HUES6 (cell line): ENCODE measurements around the gene ANKRD26.

ENCODE experiments used
- H3K27ac ChIP-seq: 2 replicates; pipeline ENCODE4 v1.7.0; 2013; ENCODE audit warnings: low read depth, mild to moderate bottlenecking, low read length, inconsistent platforms
- H3K27me3 ChIP-seq: 2 replicates; pipeline ENCODE4 v1.6.1; 2013; ENCODE audit warnings: low read length; ENCODE audit not compliant: control insufficient read depth, insufficient read depth
- H3K36me3 ChIP-seq: 2 replicates; pipeline ENCODE4 v1.6.1; 2013; ENCODE audit warnings: low read length; ENCODE audit not compliant: control insufficient read depth, insufficient read depth
- H3K4me1 ChIP-seq: 2 replicates; pipeline ENCODE4 v1.6.1; 2013; ENCODE audit warnings: low read length; ENCODE audit not compliant: control insufficient read depth, insufficient read depth
- H3K4me3 ChIP-seq: 2 replicates; pipeline ENCODE4 v1.5.1; 2013; ENCODE audit warnings: low read depth, low read length
- H3K9ac ChIP-seq: one replicate; pipeline ENCODE4 v1.6.1; 2013; ENCODE audit warnings: mild to moderate bottlenecking, low read length
- H3K9me3 ChIP-seq: 2 replicates; pipeline ENCODE4 v1.6.1; 2013; ENCODE audit warnings: low read depth, low read length; ENCODE audit not compliant: control insufficient read depth, insufficient read depth

The ANKRD26 gene

DNA sequence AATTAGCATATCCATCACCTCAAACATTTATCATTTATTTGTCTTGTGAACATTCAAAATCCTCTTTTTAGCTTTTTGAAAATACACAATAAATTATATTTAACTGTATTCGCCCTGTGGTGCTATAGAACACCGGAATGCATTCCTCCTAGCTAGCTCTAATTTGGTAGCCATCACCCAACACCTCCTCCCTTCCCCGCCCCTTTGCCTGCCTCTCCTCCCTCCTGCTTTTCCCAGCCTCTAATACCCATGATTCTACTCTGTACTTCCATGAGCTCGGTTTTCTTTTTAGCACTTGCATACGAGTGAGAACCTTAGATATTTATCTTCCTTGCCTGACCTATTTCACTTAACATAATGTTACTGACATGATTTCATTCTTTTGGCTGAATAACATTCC is 80.1 kb downstream of the ANKRD26 start:
- Histone ChIP-seq H3K27me3 (no peaks in the 10 kb centered on the region), H3K9me3 (no peaks in the 10 kb centered on the region), H3K27ac (no peak overlapping the region), H3K36me3 (peaks cover 6% of the 10 kb centered on the region), H3K9ac (no peak overlapping the region), H3K4me3 (no peak overlapping the region), H3K4me1 (peaks cover 13% of the 10 kb centered on the region)

DNA sequence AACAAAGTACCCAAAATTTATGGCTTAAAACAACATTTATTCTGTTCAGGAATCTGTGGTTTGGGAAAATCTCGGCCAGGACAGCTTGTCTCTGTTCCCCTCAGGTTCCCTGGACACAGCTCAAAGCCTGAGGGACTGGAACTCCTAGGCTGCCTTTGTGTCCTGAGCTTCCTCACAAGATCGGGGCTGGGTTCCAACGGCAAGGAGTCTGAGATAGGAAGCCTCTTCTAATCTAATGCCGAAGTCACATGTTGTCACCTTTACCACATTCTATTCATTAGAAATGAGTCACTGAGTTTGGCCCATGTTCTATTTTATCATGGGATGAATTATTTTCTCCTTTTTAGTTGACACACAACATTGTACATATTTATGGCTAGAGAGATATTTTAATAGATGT is 80.5 kb downstream of the ANKRD26 start:
- no peak overlapping the region for H3K27ac ChIP-seq
- no peak overlapping the region for H3K9ac ChIP-seq
- H3K4me1 ChIP-seq = peaks cover 13% of the 10 kb centered on the region
- H3K9me3 ChIP-seq = no peaks in the 10 kb centered on the region
- peaks cover 6% of the 10 kb centered on the region for H3K36me3 ChIP-seq
- no peak overlapping the region for H3K4me3 ChIP-seq
- no peaks in the 10 kb centered on the region for H3K27me3 ChIP-seq

DNA sequence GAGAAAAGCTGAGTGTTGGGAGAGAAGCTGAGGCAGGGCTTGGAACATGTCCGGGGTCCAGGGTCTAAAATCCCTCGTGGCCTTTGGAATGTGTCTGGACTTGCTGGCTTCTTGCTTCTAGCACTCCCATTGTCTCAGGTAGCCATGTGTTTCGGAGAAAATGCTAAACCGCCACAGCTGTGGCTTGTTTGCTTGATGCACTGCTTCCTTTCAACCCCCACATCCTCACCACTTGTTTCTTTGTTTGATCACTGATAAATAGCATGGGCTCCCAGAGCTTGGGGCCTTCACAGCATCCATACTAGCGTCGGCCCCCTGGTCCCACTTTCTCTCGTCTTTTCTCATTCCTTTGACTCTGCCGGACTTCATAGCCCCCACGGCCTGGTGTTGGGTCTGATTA is 102.7 kb downstream of the ANKRD26 start:
- Histone ChIP-seq H3K36me3 (peaks cover 15% of the 10 kb centered on the region), H3K4me1 (no peaks in the 10 kb centered on the region), H3K4me3 (no peak overlapping the region), H3K9ac (no peak overlapping the region), H3K27ac (no peak overlapping the region), H3K27me3 (no peaks in the 10 kb centered on the region), H3K9me3 (peaks cover 24% of the 10 kb centered on the region)

GRCh38 chr10:26994743-26995142 is 105.6 kb downstream of the ANKRD26 start:
- Histone ChIP-seq H3K36me3 (peaks cover 7% of the 10 kb centered on the region), H3K27me3 (no peaks in the 10 kb centered on the region), H3K27ac (no peak overlapping the region), H3K4me1 (no peaks in the 10 kb centered on the region), H3K9ac (no peak overlapping the region), H3K4me3 (no peak overlapping the region), H3K9me3 (peaks cover 21% of the 10 kb centered on the region)

DNA sequence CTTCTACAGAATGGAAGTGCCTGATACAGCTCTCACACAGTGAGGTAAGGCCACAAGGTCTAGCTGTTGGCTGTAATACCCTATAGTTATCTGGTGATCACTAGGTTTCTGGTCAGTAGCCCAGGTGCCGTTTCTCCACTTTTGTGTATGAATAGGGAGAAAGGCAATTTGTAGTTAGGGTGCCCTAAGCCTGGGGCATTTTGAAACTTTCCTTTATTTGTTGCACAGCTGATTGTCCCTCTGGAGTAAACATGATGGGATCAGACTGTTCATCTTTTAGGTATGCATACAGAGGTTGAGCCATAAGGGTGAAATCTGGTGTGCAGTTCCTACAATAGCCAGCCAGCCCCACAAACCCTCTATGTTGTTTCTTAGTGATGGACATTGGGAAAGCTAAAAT is 112.4 kb downstream of the ANKRD26 start:
- Histone ChIP-seq H3K27ac (no peak overlapping the region), H3K9me3 (no peaks in the 10 kb centered on the region; the same call in 1 of the 2 replicates), H3K36me3 (no peaks in the 10 kb centered on the region), H3K4me3 (no peak overlapping the region), H3K4me1 (no peaks in the 10 kb centered on the region), H3K27me3 (no peaks in the 10 kb centered on the region), H3K9ac (no peak overlapping the region)

DNA sequence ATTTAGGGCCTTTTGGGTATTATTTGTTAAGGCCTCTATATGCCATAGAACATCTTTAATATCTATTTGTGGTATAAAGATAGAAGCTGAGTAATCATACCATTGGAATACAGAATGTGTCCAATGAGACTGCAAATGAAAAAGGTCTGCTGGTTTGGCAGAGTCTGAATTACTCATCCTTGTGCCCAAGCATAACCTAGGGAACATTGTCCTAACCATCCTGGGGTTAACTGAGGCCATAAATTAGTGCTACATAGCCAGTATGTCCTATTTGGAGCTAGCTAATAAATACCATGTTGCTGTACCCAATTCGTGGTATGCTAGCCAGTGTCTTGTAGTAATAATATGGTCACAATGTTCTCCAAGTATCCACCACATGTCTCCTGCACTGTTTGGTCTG is 117.1 kb downstream of the ANKRD26 start:
- Histone ChIP-seq H3K27ac (no peak overlapping the region), H3K4me1 (no peaks in the 10 kb centered on the region), H3K9ac (no peak overlapping the region)

GRCh38 chr10:26982058-26982457 is 118.2 kb downstream of the ANKRD26 start:
- H3K4me1 ChIP-seq = no peaks in the 10 kb centered on the region
- no peak overlapping the region for H3K27ac ChIP-seq
- no peaks in the 10 kb centered on the region for H3K27me3 ChIP-seq
- H3K36me3 ChIP-seq = peaks cover 3% of the 10 kb centered on the region
- no peak overlapping the region for H3K9ac ChIP-seq
- H3K9me3 ChIP-seq = no peaks in the 10 kb centered on the region
- H3K4me3 ChIP-seq = no peak overlapping the region

More for the DNA sequence above, 117.1 kb downstream of the ANKRD26 start:
- Histone ChIP-seq H3K36me3 (peaks cover 3% of the 10 kb centered on the region), H3K27me3 (no peaks in the 10 kb centered on the region), H3K4me3 (no peak overlapping the region), H3K9me3 (no peaks in the 10 kb centered on the region)

GRCh38 chr10:26981232-26981824 is 119.0 kb downstream of the ANKRD26 start:
- Histone ChIP-seq H3K4me3 (no peak overlapping the region), H3K27ac (no peak overlapping the region), H3K27me3 (no peaks in the 10 kb centered on the region), H3K36me3 (peaks cover 3% of the 10 kb centered on the region), H3K4me1 (no peaks in the 10 kb centered on the region), H3K9ac (no peak overlapping the region), H3K9me3 (no peaks in the 10 kb centered on the region)

DNA sequence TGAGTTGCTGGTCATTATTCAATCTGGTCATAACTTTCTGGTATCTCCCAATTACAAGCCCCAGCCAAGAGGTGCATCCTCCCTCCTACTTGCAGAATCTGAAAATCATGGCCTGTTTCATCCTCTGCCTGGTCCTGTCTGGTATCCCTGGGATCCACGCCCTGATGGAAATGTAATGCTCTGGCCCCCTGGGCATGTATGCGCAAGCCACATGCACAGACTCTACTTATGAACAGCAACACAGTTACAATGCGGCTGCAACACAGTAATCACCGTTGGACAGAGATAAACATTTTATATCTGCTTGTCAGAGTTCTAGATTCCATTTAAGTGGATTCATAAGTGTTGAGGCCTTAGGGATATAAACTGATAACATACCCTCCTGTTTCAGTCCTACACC is 121.8 kb downstream of the ANKRD26 start:
- no peaks in the 10 kb centered on the region for H3K9me3 ChIP-seq
- H3K9ac ChIP-seq = no peak overlapping the region
- no peak overlapping the region for H3K4me3 ChIP-seq
- H3K27ac ChIP-seq = no peak overlapping the region
- no peaks in the 10 kb centered on the region for H3K27me3 ChIP-seq
- H3K4me1 ChIP-seq = no peaks in the 10 kb centered on the region
- H3K36me3 ChIP-seq = peaks cover 3% of the 10 kb centered on the region

DNA sequence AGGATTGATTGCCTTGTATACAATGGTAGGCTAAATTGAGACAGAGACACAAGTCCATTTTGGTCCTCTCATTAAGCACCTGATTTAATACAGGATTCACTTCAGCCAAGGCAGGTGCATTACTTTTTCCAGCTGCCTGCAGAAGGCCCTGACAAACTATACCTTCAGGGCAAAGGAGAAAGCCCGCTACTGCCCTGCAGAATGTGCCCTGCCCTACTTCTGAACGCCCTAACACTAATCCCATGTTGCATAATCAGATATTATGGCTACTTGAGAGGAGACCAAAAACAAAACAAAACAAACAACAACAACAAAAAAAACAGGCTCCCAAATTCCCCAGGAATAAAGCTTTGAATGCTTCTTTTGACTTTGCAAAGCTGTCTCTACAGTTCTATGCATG is 122.7 kb downstream of the ANKRD26 start:
- Histone ChIP-seq H3K4me3 (no peak overlapping the region), H3K9me3 (no peaks in the 10 kb centered on the region), H3K36me3 (peaks cover 3% of the 10 kb centered on the region), H3K27me3 (no peaks in the 10 kb centered on the region), H3K9ac (no peak overlapping the region), H3K27ac (no peak overlapping the region), H3K4me1 (no peaks in the 10 kb centered on the region)

DNA sequence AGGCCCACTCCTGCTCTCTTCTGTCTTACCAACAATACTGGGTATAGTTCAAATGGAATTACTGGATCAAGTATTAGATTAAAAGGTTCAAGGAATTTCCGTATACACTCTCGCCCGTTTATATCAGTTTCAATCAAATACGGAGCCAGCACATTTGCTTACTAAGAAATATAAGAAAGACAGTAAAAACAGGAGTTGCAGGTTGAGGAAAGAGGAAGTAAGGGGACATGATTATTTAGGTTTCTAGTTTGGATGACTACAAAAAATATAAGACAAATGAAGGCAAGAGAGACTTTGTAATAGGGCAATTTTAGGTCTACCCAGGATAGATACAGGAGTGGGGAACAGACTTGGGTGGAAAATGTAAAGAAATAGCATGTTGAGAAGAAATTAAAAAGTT is 129.6 kb downstream of the ANKRD26 start:
- Histone ChIP-seq H3K9ac (no peak overlapping the region), H3K36me3 (no peaks in the 10 kb centered on the region), H3K27ac (no peak overlapping the region), H3K4me3 (no peak overlapping the region), H3K27me3 (no peaks in the 10 kb centered on the region), H3K4me1 (no peaks in the 10 kb centered on the region), H3K9me3 (no peaks in the 10 kb centered on the region)
